ENCODE data around the gene APBB1IP.
A peak's percentile ranks its signal among the peaks of the same experiment; 100 is the strongest.

The APBB1IP gene

GRCh38 chr10:26550774-26551526, 112.8 kb downstream of the APBB1IP start:
- TF ChIP-seq TEAD4 (IDR thresholded peaks at IDR 0.05) (no peak), NFIC (IDR thresholded peaks at IDR 0.05) (no peak), CEBPB (IDR thresholded peaks at IDR 0.05) (no peak), EP300 (IDR thresholded peaks at IDR 0.05; ENCODE audit: borderline replicate concordance) (no peak), REST (IDR thresholded peaks at IDR 0.05; ENCODE audit: low read depth) (no peak), TCF12 (IDR thresholded peaks at IDR 0.05; ENCODE audit: low read depth) (no peak), EGR1 (IDR thresholded peaks at IDR 0.05) (no peak), MAX (IDR thresholded peaks at IDR 0.05) (no peak), CREB1 (IDR thresholded peaks at IDR 0.05; ENCODE audit: low read depth) (no peak), ZBTB7A (IDR thresholded peaks at IDR 0.05; ENCODE audit: low read depth) (no peak)

GRCh38 chr10:26554246-26554645, 116.1 kb downstream of the APBB1IP start:
- TF ChIP-seq EGR1 (IDR thresholded peaks at IDR 0.05) = no peak
- no peak for TF ChIP-seq TAF1 (IDR thresholded peaks at IDR 0.05; ENCODE audit: low read depth)
- TF ChIP-seq RAD21 (IDR thresholded peaks at IDR 0.05; ENCODE audit: low read depth) = no peak
- TF ChIP-seq TCF12 (IDR thresholded peaks at IDR 0.05; ENCODE audit: low read depth) = no peak
- TF ChIP-seq YY1 (IDR thresholded peaks at IDR 0.05; ENCODE audit: low read depth) = no peak
- no peak for TF ChIP-seq ZBTB7A (IDR thresholded peaks at IDR 0.05; ENCODE audit: low read depth)

GRCh38 chr10:26555719-26556368, 117.7 kb downstream of the APBB1IP start:
- TF ChIP-seq USF1 (IDR thresholded peaks at IDR 0.05) (no peak), TEAD4 (IDR thresholded peaks at IDR 0.05) (no peak), TCF12 (IDR thresholded peaks at IDR 0.05; ENCODE audit: low read depth) (no peak), YY1 (IDR thresholded peaks at IDR 0.05; ENCODE audit: low read depth) (no peak), RAD21 (IDR thresholded peaks at IDR 0.05; ENCODE audit: low read depth) (no peak), TAF1 (IDR thresholded peaks at IDR 0.05; ENCODE audit: low read depth) (no peak), CEBPB (IDR thresholded peaks at IDR 0.05) (no peak), ZBTB7A (IDR thresholded peaks at IDR 0.05; ENCODE audit: low read depth) (no peak), CREB1 (IDR thresholded peaks at IDR 0.05; ENCODE audit: low read depth) (no peak), MAX (IDR thresholded peaks at IDR 0.05) (no peak), REST (IDR thresholded peaks at IDR 0.05; ENCODE audit: low read depth) (no peak), EP300 (IDR thresholded peaks at IDR 0.05; ENCODE audit: borderline replicate concordance) (no peak), NFIC (IDR thresholded peaks at IDR 0.05) (no peak), FOXM1 (IDR thresholded peaks at IDR 0.05; ENCODE audit: borderline replicate concordance, low read depth) (no peak), EGR1 (IDR thresholded peaks at IDR 0.05) (no peak)

GRCh38 chr10:26556748-26557640, 118.9 kb downstream of the APBB1IP start:
- TF ChIP-seq EP300 (IDR thresholded peaks at IDR 0.05; ENCODE audit: borderline replicate concordance) (no peak), RAD21 (IDR thresholded peaks at IDR 0.05; ENCODE audit: low read depth) (peak; percentile 88)

- TF ChIP-seq NFIC (IDR thresholded peaks at IDR 0.05) = no peak
- TF ChIP-seq RAD21 (IDR thresholded peaks at IDR 0.05; ENCODE audit: low read depth) = no peak
- TF ChIP-seq CEBPB (IDR thresholded peaks at IDR 0.05) = no peak
- TF ChIP-seq YY1 (IDR thresholded peaks at IDR 0.05; ENCODE audit: low read depth) = no peak
- TF ChIP-seq TAF1 (IDR thresholded peaks at IDR 0.05; ENCODE audit: low read depth) = no peak
Observed at GRCh38 chr10:26557641-26558014, 119.5 kb downstream of the APBB1IP start.
